GM19351 (cell line): Measurements from ENCODE around the gene NTM.

Experiments used
- ATAC-seq: cut with Tn5 transposase; IDR thresholded peaks from one replicate; pipeline ENCODE4 v1.9.1; 2021; ENCODE audit warnings: mild to moderate bottlenecking, moderate library complexity; ENCODE audit not compliant: unreplicated experiment

The NTM gene

DNA sequence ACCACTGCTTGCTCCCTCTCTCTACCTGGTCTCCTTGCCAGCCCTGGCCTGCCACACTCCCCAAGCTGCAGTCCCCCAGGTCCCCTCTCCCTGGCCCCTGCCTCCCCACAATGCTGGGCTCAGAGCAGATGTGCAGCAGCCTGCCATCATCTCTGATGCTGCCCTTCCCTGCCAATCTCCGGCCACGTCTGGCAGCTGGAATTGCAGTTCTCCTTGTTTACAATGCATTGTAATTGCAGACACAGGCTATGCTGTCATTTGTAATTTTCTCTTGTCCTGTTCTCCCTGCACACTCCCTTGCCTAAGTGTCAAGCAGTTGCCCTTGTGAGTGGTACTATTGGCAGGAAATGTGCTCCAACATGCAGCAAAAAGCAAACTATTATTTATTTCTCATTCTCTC is 222.3 kb downstream of the NTM start:
- no peak for ATAC-seq

DNA sequence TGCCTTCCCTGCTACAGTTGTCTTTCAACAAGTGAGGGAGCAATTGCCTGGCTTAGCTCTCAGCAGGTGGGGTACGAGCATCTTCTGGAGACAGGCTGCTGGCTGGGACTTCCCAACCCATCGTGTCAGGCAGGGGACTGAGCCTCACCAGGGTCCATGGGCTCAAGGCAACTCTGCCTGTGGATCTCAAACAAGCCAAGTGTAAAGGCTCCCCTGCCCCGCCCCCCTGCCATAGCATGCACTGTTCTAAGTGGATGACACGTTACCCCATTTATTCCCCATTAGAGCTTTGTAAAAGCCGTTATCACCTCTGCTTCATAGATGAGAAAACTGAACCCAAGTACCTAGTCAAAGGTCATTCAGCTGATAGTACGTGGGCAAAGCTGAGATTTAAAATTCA is 222.9 kb downstream of the NTM start:
- ATAC-seq, result no peak

DNA sequence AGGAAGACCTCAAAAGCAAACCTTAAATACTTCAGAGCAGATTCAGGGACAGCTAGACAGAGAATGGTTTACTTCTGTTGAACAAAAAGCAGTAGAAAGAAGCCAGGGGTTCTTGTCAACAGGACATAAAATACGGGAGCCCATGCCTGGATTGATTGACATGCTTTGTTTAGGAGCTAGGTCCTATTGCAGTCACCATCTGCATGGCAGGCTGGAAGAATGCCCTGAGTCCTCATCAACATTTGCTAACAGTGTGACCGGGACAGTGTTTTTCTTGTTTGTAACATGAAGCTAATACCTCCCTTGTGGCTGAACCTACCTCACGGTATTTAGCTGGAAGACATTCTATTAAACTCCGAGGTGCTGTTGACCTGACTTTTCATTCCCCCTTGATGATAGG is 225.4 kb downstream of the NTM start:
- ATAC-seq, result no peak

- no peak for ATAC-seq
Measured at GRCh38 chr11:131597890-131598289, 227.5 kb downstream of the NTM start.

DNA sequence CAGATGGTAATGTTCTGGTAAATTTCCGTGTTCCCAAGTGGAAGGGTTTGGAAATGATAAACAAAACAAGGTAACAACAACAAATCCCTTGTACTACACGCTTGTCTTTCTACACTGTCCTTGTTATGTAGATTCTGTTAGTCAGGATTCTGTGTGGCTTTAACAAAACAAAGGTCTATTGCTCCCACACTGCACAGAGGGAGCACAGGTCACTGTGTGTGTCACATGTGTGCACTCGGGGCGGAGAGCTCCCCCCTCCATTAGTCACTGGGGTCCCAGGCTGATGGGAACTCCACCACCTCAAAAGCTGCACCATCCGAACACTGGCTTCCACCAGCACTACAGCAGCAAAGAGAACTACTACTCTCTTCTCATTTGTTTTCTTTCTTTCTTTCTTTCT is 227.9 kb downstream of the NTM start:
- ATAC-seq, result no peak

GRCh38 chr11:131599285-131599684 is 228.9 kb downstream of the NTM start:
- no peak for ATAC-seq

DNA sequence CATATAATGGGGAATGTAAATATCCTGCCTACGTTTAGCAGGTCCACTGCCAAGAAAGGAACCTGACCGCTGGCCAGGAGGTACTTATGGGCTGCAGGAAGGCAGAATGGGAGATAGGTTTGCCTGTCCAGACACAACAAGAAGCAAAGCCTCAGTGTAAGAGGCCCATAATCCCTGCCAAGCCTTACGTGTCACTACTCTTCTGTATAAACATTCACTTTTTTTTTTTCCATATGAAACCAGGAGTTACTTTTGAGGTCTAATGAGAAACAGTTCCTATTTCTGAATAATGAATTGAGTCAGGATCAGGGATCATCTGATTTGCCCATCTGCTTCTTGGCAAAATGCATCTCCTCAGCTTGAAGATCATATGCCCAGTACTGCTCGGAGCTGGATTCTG is 230.2 kb downstream of the NTM start:
- ATAC-seq, result no peak

GRCh38 chr11:131601586-131601985 is 231.2 kb downstream of the NTM start:
- no peak for ATAC-seq

DNA sequence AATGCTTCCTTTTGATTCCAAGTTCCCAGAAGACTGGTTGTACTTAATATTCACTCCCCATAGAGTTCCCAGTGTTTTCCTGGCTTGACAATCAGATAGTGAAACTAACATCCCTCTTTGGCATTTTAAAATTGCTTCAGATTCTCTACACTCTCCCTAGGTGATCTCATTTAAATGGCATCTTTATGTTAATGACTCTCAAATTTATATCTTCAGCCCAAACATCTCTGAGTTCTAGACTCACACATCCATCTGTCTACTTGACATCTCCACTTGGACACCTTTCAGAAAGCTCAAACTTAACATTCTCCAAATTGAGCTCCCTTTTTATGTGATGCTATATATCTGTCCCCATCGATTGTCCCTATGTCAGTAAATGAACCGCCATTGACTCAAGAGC is 232.0 kb downstream of the NTM start:
- ATAC-seq, result no peak

GRCh38 chr11:131606811-131607335 is 236.5 kb downstream of the NTM start:
- no peak for ATAC-seq

GRCh38 chr11:131609337-131609736 is 238.9 kb downstream of the NTM start:
- no peak for ATAC-seq

DNA sequence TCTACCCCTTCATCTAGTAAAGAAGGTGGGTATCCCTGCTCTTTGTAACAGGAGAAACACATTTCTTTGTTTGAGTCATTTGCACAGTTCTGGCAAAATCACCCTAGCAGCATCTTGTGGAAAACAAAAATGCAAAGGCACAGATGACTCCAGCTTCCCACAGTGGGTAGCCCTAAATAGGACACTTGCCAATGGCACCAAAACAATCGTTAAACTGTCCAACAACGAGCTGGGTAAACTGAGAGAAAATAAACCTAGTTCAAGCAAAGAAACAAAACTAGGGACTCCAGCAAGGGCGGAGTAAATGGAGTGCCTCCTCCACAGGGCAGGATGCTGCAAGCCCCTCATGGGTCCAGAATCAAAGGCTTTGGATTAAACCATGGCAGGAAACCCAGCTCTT is 239.5 kb downstream of the NTM start:
- no peak for ATAC-seq

- ATAC-seq, result no peak
Measured at GRCh38 chr11:131611322-131611721, 240.9 kb downstream of the NTM start.

DNA sequence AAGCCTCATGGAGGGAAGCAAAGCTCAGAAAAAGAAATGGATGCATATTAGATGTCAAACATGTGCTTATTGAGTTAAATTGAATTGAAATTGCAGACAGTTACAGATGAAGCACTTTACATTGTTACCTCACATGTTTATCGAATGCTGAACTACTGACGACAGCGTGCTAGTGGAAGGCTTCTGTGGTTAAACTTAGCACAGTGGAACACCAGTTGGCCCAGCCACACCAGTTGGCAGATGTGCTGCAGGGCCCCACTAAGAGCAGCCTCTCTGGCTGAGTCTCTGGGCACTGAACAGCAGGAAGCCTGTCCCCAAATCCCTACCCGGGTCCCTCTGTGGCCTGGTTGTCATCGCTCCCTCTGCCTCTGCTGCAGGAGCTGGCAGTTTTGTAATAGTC is 242.1 kb downstream of the NTM start:
- ATAC-seq, result no peak

- no peak for ATAC-seq
Measured at GRCh38 chr11:131614631-131615030, 244.2 kb downstream of the NTM start.

GRCh38 chr11:131615611-131616010 is 245.2 kb downstream of the NTM start:
- ATAC-seq, result no peak

DNA sequence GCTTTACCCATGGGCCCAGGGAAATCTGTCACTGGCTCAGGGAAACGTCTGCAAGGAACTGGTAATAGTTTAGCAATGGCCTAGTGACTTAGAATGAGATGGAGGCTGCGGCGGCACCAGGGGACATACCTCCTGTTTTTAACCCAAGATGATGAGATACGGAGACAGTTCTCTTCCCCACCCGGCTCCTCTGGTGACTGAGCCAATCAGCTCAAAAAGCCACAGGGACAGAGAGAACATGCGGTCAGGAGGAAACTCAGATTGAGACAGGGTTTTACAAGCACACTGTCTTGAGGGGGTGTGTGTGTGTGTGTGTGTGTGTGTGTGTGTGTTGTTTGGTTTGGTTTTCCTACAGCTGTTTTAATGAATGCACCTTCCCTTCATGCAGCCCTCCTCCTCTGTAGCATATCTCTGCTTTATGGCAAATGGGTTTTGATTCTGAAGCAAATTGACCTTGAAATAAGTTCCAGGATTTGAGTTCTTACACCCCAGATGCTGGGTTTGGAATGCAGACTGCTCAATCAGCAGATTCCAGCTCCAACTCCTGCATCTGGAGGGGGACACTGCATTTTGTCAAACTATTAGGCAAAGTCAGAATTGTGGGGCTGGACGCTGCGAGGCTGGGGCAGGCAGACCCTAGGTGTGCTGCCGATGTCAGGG is 246.2 kb downstream of the NTM start:
- no peak for ATAC-seq

GRCh38 chr11:131618201-131618600 is 247.8 kb downstream of the NTM start:
- ATAC-seq, result no peak

- ATAC-seq, result no peak
Measured at GRCh38 chr11:131622193-131622592, 251.8 kb downstream of the NTM start.

DNA sequence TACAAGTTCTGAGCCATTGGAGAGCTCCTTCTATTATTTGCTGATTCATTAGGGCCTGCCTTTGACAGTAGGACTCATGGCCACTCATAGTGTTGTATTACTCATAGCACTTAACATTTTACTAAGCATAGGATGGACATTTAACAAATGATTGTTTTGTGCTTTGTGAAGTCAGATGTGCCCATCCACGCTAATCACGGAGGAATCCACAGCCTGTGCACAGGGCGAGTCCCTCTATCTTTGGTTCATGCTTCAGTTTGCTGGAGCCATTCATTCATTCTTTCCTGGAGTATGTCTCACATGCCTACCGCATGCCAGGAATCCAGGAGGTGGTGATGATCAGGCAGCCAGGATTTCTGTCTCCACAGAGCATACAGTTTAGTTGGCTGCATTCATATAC is 254.1 kb downstream of the NTM start:
- ATAC-seq, result no peak

DNA sequence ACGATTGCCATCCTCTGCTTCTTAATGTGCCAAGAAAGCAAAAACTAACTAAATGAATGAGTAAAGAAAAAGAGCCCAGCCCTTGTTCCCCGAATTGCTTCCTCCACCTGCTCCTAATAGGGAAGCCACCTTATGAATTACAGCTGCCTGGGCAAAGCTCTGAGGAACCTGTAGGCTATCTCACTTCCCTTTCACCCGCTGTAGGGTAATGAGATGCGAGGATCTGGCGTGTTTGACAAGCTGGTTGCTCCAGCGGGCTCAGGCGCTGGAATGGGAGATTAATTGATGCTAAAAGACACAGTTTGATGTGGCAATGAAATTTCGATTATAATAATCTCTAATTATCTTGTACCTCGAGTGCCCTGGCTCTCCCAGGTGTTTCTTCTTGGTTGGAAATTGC is 256.4 kb downstream of the NTM start:
- no peak for ATAC-seq

- ATAC-seq, result no peak
Measured at GRCh38 chr11:131628739-131629138, 258.3 kb downstream of the NTM start.

DNA sequence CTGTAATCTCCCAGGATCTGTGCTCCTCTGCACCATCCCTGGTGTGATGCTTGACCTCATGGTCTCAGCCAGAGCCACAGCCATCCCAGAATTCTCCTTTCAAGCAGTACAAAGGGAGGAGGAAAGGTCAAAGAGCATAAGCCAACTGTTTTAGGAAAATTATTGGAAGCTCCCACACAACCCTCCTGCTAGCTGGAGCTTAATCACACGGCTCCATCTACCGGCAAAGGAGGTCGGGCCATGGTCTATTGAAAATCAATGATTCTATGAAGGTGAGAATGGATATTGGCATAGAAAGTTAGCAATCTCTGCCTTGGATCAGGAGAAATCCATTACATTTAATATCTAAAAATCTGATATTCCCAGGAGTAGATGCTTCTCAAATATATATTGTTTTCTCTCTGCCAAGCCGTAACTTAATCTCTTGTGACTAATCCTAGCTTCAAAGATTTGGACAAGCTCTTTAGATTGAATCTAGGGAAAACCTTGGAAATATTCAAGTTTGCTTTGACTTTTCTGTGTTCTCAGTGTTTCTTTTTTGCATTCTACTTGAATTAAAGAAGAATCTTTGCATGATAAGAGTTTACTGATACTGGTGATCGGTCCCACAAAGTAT is 259.6 kb downstream of the NTM start:
- no peak for ATAC-seq
